Fibroblast of pulmonary artery (primary cell): ENCODE results near the gene CCNJ.
A peak's percentile ranks its signal among the peaks of the same experiment; 100 is the strongest.
"Not testable (repeated sequence)": the region's sequence is repeated elsewhere in the genome, so short reads cannot be mapped to it uniquely, and the experiment has no call there.

ENCODE experiments used
- DNase-seq: peaks from one replicate; pipeline ENCODE4 v3.0.0-alpha.2; 2010; ENCODE audit warnings: low read depth
- H3K4me3 ChIP-seq: replicated peaks from 2 replicates; pipeline ENCODE4 v1.5.1; 2011; ENCODE audit warnings: low read depth, mild to moderate bottlenecking, control low read depth, low read length, moderate library complexity
- CTCF ChIP-seq: IDR thresholded peaks from 2 replicates; pipeline ENCODE4 v1.5.1; 2011; ENCODE audit warnings: mild to moderate bottlenecking, control low read depth, low read length, inconsistent platforms; ENCODE audit errors: missing control alignments

Gene CCNJ

GRCh38 chr10:96043033-96043892, at the start of gene CCNJ:
CCNJ (plus strand) TSS chr10:96043583; CDS start chr10:96044394, 811 bp downstream.
- no peak for TF ChIP-seq CTCF
- H3K4me3 ChIP-seq: peak within 1 kb of the TSS; percentile 83
- peak; percentile 88 for DNase-seq

- not testable (repeated sequence) for H3K4me3 ChIP-seq, DNase-seq
Measured at GRCh38 chr10:95994376-95994775, 49.0 kb upstream of the CCNJ start.

GRCh38 chr10:95998255-95998784, 45.1 kb upstream of the CCNJ start:
- H3K4me3 ChIP-seq: no peak overlapping the region
- TF ChIP-seq CTCF: no peak
- DNase-seq: peak; percentile 3

- DNase-seq: no peak
- TF ChIP-seq CTCF: no peak
- no peak overlapping the region for H3K4me3 ChIP-seq
Measured at GRCh38 chr10:96013956-96014355, 29.4 kb upstream of the CCNJ start.

GRCh38 chr10:96014473-96015102, 28.8 kb upstream of the CCNJ start:
- no peak for TF ChIP-seq CTCF
- H3K4me3 ChIP-seq: no peak overlapping the region
- no peak for DNase-seq

GRCh38 chr10:96017191-96017687, 26.1 kb upstream of the CCNJ start:
- DNase-seq: peak; percentile 73
- H3K4me3 ChIP-seq: no peak overlapping the region
- TF ChIP-seq CTCF: peak; percentile 84

GRCh38 chr10:96021332-96021731, 22.1 kb upstream of the CCNJ start:
- no peak for DNase-seq
- no peak for TF ChIP-seq CTCF
- no peak overlapping the region for H3K4me3 ChIP-seq
